ENCODE data around the gene SHLD2.
"Not testable (repeated sequence)": the region's sequence is repeated elsewhere in the genome, so short reads cannot be mapped to it uniquely, and the experiment has no call there.

The SHLD2 gene

GRCh38 chr10:87094373-87095235, at the start of gene SHLD2, which contains the start of gene GLUD1:
Gene SHLD2 (plus strand): TSS chr10:87095206. CDS start chr10:87151355, 56,149 bp downstream.
Gene GLUD1 (minus strand): TSS chr10:87094843. CDS start chr10:87094769, 74 bp downstream.
- peak; percentile 40 to 87 for DNase-seq

GRCh38 chr10:87045434-87045938, 49.5 kb upstream of the SHLD2 start:
- DNase-seq = no peak

GRCh38 chr10:87053111-87053510, 41.9 kb upstream of the SHLD2 start:
- DNase-seq = peak; percentile 44 to 76

GRCh38 chr10:87053577-87054181, 41.3 kb upstream of the SHLD2 start:
- no peak for DNase-seq

- no peak for DNase-seq
Observed at GRCh38 chr10:87054373-87055295, 40.4 kb upstream of the SHLD2 start.

- DNase-seq = no peak
Observed at GRCh38 chr10:87058171-87058570, 36.8 kb upstream of the SHLD2 start.

- no peak for DNase-seq
Observed at GRCh38 chr10:87059401-87059800, 35.6 kb upstream of the SHLD2 start.

- no peak for DNase-seq
Observed at GRCh38 chr10:87060280-87060928, 34.6 kb upstream of the SHLD2 start.

- no peak for DNase-seq
Observed at GRCh38 chr10:87064651-87065050, 30.4 kb upstream of the SHLD2 start.

GRCh38 chr10:87066178-87066577, 28.8 kb upstream of the SHLD2 start:
- DNase-seq = no peak

- no peak for DNase-seq
Observed at GRCh38 chr10:87066865-87067264, 28.1 kb upstream of the SHLD2 start.

GRCh38 chr10:87068281-87068680, 26.7 kb upstream of the SHLD2 start:
- DNase-seq = no peak

GRCh38 chr10:87072449-87072848, 22.6 kb upstream of the SHLD2 start:
- no peak for DNase-seq

GRCh38 chr10:87076421-87076820, 18.6 kb upstream of the SHLD2 start:
- not testable (repeated sequence) for DNase-seq

GRCh38 chr10:87079106-87079836, 15.7 kb upstream of the SHLD2 start:
- no peak for DNase-seq

GRCh38 chr10:87080621-87081020, 14.4 kb upstream of the SHLD2 start:
- DNase-seq = not testable (repeated sequence)

- DNase-seq = not testable (repeated sequence)
Observed at GRCh38 chr10:87081574-87081973, 13.4 kb upstream of the SHLD2 start.

- not testable (repeated sequence) for DNase-seq
Observed at GRCh38 chr10:87082219-87082618, 12.8 kb upstream of the SHLD2 start.

- not testable (repeated sequence) for DNase-seq
Observed at GRCh38 chr10:87083576-87084290, 11.3 kb upstream of the SHLD2 start.

GRCh38 chr10:87084291-87084782, 10.7 kb upstream of the SHLD2 start:
- DNase-seq = not testable (repeated sequence)

GRCh38 chr10:87085537-87085936, 9.5 kb upstream of the SHLD2 start:
- no peak for DNase-seq
